ENCODE results near the gene CA4.

The CA4 gene

DNA sequence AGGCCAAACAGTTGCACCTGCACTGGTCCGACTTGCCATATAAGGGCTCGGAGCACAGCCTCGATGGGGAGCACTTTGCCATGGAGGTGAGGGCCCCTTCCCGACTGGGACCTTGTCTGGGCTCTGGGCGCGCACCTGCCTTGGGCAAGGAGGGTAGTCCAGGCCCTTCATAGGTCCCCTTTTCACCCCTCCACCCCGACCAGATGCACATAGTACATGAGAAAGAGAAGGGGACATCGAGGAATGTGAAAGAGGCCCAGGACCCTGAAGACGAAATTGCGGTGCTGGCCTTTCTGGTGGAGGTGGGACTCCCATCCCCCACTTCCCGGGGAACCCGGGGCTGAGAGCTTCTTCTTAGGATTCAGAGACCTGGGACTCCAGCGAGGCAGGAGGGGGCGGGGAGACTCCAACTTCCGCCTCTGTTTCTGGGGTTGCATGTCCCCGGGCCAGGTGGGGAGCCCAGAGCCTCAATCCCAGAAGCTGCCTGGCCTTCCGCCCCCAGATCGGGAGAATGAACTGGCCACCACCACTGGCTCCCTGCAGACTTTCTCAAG, 7.8 kb downstream of the CA4 start:
- WGBS (ENCODE audit: insufficient coverage, insufficient read length): no CpG with 5 or more reads among the region's 18 CpGs
- H3K27me3 ChIP-seq (ENCODE audit: control insufficient read depth, insufficient read depth, low read length): no peaks in the 10 kb centered on the region
- H3K36me3 ChIP-seq (ENCODE audit: control insufficient read depth, insufficient read depth, low read length): no peaks in the 10 kb centered on the region
- peaks cover 19% of the 10 kb centered on the region for H3K4me1 ChIP-seq (ENCODE audit: control insufficient read depth, insufficient read depth, low read length)
- H3K4me3 ChIP-seq (ENCODE audit: low read length): no peak overlapping the region
- H3K27ac ChIP-seq (ENCODE audit: low read length): no peak overlapping the region
- no peaks in the 10 kb centered on the region for H3K9me3 ChIP-seq (ENCODE audit: control insufficient read depth, insufficient read depth, low read length)
- DNase-seq (ENCODE audit: low read depth, low spot score): no peak

DNA sequence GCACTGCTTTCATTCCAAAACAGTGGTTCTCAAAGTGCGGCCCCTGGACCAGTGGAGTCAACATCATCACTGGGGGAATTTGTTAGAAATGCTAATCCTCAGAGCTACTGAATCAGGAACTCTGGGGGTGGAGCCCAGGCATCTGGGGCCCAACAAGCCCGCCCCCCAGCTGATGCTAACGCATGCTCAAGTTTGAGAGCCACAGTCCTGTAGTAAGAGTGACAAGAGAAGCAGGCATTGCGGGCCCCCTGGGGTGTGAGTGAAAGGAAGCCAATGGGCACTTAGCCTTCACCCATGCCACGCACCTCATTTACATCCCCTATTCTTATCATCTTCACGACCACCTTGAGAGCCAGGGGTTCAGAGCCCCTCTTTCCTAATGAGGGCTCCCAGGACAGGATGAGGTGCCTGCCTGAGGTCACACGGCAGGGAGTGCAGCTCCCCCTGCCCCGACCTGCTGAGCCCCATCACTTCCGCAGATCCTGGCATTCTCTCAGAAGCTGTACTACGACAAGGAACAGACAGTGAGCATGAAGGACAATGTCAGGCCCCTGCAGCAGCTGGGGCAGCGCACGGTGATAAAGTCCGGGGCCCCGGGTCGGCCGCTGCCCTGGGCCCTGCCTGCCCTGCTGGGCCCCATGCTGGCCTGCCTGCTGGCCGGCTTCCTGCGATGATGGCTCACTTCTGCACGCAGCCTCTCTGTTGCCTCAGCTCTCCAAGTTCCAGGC, 9.1 kb downstream of the CA4 start:
- Histone ChIP-seq H3K4me3 (ENCODE audit: low read length) (no peak overlapping the region), H3K4me1 (ENCODE audit: control insufficient read depth, insufficient read depth, low read length) (peaks cover 24% of the 10 kb centered on the region), H3K27ac (ENCODE audit: low read length) (no peak overlapping the region), H3K27me3 (ENCODE audit: control insufficient read depth, insufficient read depth, low read length) (no peaks in the 10 kb centered on the region), H3K36me3 (ENCODE audit: control insufficient read depth, insufficient read depth, low read length) (no peaks in the 10 kb centered on the region), H3K9me3 (ENCODE audit: control insufficient read depth, insufficient read depth, low read length) (no peaks in the 10 kb centered on the region)
- WGBS (ENCODE audit: insufficient coverage, insufficient read length): no CpG with 5 or more reads among the region's 19 CpGs
- DNase-seq (ENCODE audit: low read depth, low spot score): no peak

GRCh38 chr17:60159479-60159866, 9.7 kb downstream of the CA4 start:
- Histone ChIP-seq H3K4me1 (ENCODE audit: control insufficient read depth, insufficient read depth, low read length) (peaks cover 24% of the 10 kb centered on the region), H3K4me3 (ENCODE audit: low read length) (no peak overlapping the region), H3K9me3 (ENCODE audit: control insufficient read depth, insufficient read depth, low read length) (no peaks in the 10 kb centered on the region), H3K27ac (ENCODE audit: low read length) (no peak overlapping the region), H3K36me3 (ENCODE audit: control insufficient read depth, insufficient read depth, low read length) (no peaks in the 10 kb centered on the region), H3K27me3 (ENCODE audit: control insufficient read depth, insufficient read depth, low read length) (no peaks in the 10 kb centered on the region)
- DNase-seq (ENCODE audit: low read depth, low spot score): no peak
- no CpG with 5 or more reads among the region's 6 CpGs for WGBS (ENCODE audit: insufficient coverage, insufficient read length)

- no CpG with 5 or more reads among the region's 10 CpGs for WGBS (ENCODE audit: insufficient coverage, insufficient read length)
Observed at GRCh38 chr17:60160829-60161501, 11.2 kb downstream of the CA4 start.

DNA sequence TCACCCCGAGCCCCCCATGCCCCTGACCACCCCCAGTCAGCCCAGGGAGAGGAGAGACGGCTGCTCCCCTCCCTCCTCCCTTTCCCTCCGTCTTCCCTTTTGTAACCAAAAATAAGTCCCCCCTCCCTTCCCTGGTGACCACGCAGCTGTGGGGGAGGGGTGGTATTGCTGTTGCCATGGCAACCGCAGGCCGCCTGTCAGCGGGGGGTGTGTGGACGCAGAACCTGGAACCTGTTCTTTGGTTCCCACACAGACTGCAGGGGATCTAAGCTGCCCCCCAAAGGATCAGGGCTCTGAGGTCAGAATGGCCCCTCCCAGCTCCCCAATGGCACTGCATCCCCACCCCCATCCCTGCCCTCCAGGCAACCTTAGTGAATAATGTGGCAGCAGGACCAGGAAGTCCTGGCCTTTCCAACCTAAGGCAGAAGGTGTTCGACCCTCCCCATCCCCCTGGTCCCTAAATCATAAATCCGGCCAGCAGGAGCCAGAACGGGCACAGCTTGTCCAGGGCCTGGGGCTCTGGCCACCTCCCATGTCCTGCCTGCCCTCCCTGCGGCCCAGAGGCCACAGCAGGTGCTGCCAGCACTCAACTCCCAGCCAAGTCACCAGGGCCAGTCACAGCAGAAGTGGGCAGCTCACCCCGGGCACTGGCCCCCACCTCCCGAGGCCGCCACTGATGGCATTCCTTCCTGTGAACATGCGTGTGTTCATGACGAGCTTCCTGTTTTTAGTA, 12.0 kb downstream of the CA4 start:
- H3K36me3 ChIP-seq (ENCODE audit: control insufficient read depth, insufficient read depth, low read length): no peaks in the 10 kb centered on the region
- no peaks in the 10 kb centered on the region for H3K27me3 ChIP-seq (ENCODE audit: control insufficient read depth, insufficient read depth, low read length)
- H3K9me3 ChIP-seq (ENCODE audit: control insufficient read depth, insufficient read depth, low read length): no peaks in the 10 kb centered on the region
- no peak overlapping the region for H3K4me3 ChIP-seq (ENCODE audit: low read length)
- no CpG with 5 or more reads among the region's 17 CpGs for WGBS (ENCODE audit: insufficient coverage, insufficient read length)
- DNase-seq (ENCODE audit: low read depth, low spot score): no peak
- peaks cover 24% of the 10 kb centered on the region for H3K4me1 ChIP-seq (ENCODE audit: control insufficient read depth, insufficient read depth, low read length)
- H3K27ac ChIP-seq (ENCODE audit: low read length): no peak overlapping the region

More at GRCh38 chr17:60160829-60161501, 11.2 kb downstream of the CA4 start:
- Histone ChIP-seq H3K9me3 (ENCODE audit: control insufficient read depth, insufficient read depth, low read length) (no peaks in the 10 kb centered on the region), H3K27me3 (ENCODE audit: control insufficient read depth, insufficient read depth, low read length) (no peaks in the 10 kb centered on the region), H3K4me1 (ENCODE audit: control insufficient read depth, insufficient read depth, low read length) (peaks cover 24% of the 10 kb centered on the region), H3K36me3 (ENCODE audit: control insufficient read depth, insufficient read depth, low read length) (no peaks in the 10 kb centered on the region), H3K4me3 (ENCODE audit: low read length) (no peak overlapping the region), H3K27ac (ENCODE audit: low read length) (no peak overlapping the region)
- DNase-seq (ENCODE audit: low read depth, low spot score): no peak

GRCh38 chr17:60163108-60163784, 13.5 kb downstream of the CA4 start:
- WGBS (ENCODE audit: insufficient coverage, insufficient read length): no CpG with 5 or more reads among the region's 20 CpGs
- Histone ChIP-seq H3K4me3 (ENCODE audit: low read length) (no peak overlapping the region), H3K36me3 (ENCODE audit: control insufficient read depth, insufficient read depth, low read length) (no peaks in the 10 kb centered on the region), H3K27me3 (ENCODE audit: control insufficient read depth, insufficient read depth, low read length) (no peaks in the 10 kb centered on the region), H3K4me1 (ENCODE audit: control insufficient read depth, insufficient read depth, low read length) (peaks cover 21% of the 10 kb centered on the region), H3K9me3 (ENCODE audit: control insufficient read depth, insufficient read depth, low read length) (no peaks in the 10 kb centered on the region), H3K27ac (ENCODE audit: low read length) (no peak overlapping the region)
- DNase-seq (ENCODE audit: low read depth, low spot score): no peak

GRCh38 chr17:60164164-60164563, 14.4 kb downstream of the CA4 start:
- no peak overlapping the region for H3K4me3 ChIP-seq (ENCODE audit: low read length)
- no peaks in the 10 kb centered on the region for H3K36me3 ChIP-seq (ENCODE audit: control insufficient read depth, insufficient read depth, low read length)
- no peak for DNase-seq (ENCODE audit: low read depth, low spot score)
- H3K9me3 ChIP-seq (ENCODE audit: control insufficient read depth, insufficient read depth, low read length): no peaks in the 10 kb centered on the region
- no peak overlapping the region for H3K27ac ChIP-seq (ENCODE audit: low read length)
- no peaks in the 10 kb centered on the region for H3K27me3 ChIP-seq (ENCODE audit: control insufficient read depth, insufficient read depth, low read length)
- peaks cover 18% of the 10 kb centered on the region for H3K4me1 ChIP-seq (ENCODE audit: control insufficient read depth, insufficient read depth, low read length)
- WGBS (ENCODE audit: insufficient coverage, insufficient read length): no CpG with 5 or more reads among the region's 6 CpGs

- H3K4me3 ChIP-seq (ENCODE audit: low read length): no peak overlapping the region
- WGBS (ENCODE audit: insufficient coverage, insufficient read length): no CpG with 5 or more reads among the region's 5 CpGs
Observed at GRCh38 chr17:60164697-60165096, 14.9 kb downstream of the CA4 start.

GRCh38 chr17:60165223-60165622, 15.4 kb downstream of the CA4 start:
- no peak for DNase-seq (ENCODE audit: low read depth, low spot score)
- no peaks in the 10 kb centered on the region for H3K9me3 ChIP-seq (ENCODE audit: control insufficient read depth, insufficient read depth, low read length)
- H3K27ac ChIP-seq (ENCODE audit: low read length): no peak overlapping the region
- peaks cover 17% of the 10 kb centered on the region for H3K4me1 ChIP-seq (ENCODE audit: control insufficient read depth, insufficient read depth, low read length)
- no CpG with 5 or more reads among the region's 5 CpGs for WGBS (ENCODE audit: insufficient coverage, insufficient read length)
- H3K27me3 ChIP-seq (ENCODE audit: control insufficient read depth, insufficient read depth, low read length): no peaks in the 10 kb centered on the region
- H3K4me3 ChIP-seq (ENCODE audit: low read length): no peak overlapping the region
- H3K36me3 ChIP-seq (ENCODE audit: control insufficient read depth, insufficient read depth, low read length): no peaks in the 10 kb centered on the region

More at GRCh38 chr17:60164697-60165096, 14.9 kb downstream of the CA4 start:
- DNase-seq (ENCODE audit: low read depth, low spot score): no peak
- H3K27ac ChIP-seq (ENCODE audit: low read length): no peak overlapping the region
- no peaks in the 10 kb centered on the region for H3K9me3 ChIP-seq (ENCODE audit: control insufficient read depth, insufficient read depth, low read length)
- peaks cover 17% of the 10 kb centered on the region for H3K4me1 ChIP-seq (ENCODE audit: control insufficient read depth, insufficient read depth, low read length)
- H3K27me3 ChIP-seq (ENCODE audit: control insufficient read depth, insufficient read depth, low read length): no peaks in the 10 kb centered on the region
- no peaks in the 10 kb centered on the region for H3K36me3 ChIP-seq (ENCODE audit: control insufficient read depth, insufficient read depth, low read length)

DNA sequence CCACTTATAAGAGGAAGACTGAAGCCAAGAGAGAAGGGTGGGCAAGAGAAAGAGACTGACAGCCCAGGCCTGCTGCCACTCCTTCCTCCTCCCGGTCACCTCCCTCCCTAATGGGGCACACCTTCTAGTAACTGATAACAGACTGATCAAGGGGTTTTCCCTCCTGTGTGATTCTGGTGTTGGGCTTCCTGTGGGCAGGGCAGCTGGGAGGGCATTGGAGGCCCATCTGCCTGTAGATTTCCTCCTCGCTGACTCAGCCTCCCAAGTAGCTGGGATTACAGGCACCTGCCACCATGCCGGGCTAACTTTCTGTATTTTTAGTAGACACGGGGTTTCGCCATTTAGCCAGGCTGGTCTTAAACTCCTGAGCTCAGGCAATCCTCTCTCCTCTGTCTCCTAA, 16.2 kb downstream of the CA4 start:
- Histone ChIP-seq H3K4me3 (ENCODE audit: low read length) (no peak overlapping the region), H3K27me3 (ENCODE audit: control insufficient read depth, insufficient read depth, low read length) (no peaks in the 10 kb centered on the region), H3K9me3 (ENCODE audit: control insufficient read depth, insufficient read depth, low read length) (no peaks in the 10 kb centered on the region), H3K4me1 (ENCODE audit: control insufficient read depth, insufficient read depth, low read length) (peaks cover 16% of the 10 kb centered on the region), H3K27ac (ENCODE audit: low read length) (no peak overlapping the region), H3K36me3 (ENCODE audit: control insufficient read depth, insufficient read depth, low read length) (no peaks in the 10 kb centered on the region)
- DNase-seq (ENCODE audit: low read depth, low spot score): no peak
- WGBS (ENCODE audit: insufficient coverage, insufficient read length): no CpG with 5 or more reads among the region's 5 CpGs

Data from iPS DF 6.9 (cell line).